HG02970 (cell line): ENCODE data around the gene NPAS3.

Experiments
- ATAC-seq: cut with Tn5 transposase; IDR thresholded peaks from one replicate; pipeline ENCODE4 v1.9.1; 2021; ENCODE audit warnings: mild to moderate bottlenecking, moderate library complexity, moderate number of reproducible peaks; ENCODE audit not compliant: unreplicated experiment, low FRiP score

The NPAS3 gene

DNA sequence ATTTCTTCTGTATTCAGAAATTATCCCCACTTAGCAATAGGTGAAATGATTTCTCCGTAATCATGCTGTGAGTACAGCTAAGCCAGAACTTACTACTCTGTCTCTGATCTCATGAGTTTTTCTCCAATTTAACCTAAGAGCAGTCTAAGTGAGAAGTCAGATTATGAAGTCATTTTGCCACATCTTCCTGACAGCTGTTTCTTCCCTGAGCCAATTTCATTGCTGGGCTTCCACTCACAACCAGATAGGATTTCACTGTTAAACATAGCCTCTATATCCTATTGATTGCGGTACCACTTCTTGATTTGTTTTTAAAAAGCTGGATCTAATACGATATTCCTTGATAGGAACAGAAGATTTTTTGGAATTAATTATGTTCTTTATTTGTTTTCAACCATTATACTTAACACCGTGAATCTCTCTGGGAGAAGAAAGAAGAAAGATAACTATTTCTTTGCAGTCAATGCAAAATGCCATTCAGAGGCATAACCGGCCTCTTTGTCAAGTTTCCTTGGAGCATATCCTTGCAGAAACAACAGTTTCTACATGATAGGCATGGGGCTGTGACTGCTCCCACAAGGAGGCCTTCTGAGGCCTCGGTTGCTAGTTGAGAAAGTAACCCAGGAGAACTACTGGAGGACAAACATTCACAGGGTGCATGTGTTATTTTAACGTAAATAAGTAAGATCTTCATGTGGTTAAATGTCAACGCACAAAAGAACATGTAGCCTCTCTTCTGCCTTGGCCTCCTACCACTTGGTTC, 212.2 kb downstream of the NPAS3 start:
- ATAC-seq, result no peak

DNA sequence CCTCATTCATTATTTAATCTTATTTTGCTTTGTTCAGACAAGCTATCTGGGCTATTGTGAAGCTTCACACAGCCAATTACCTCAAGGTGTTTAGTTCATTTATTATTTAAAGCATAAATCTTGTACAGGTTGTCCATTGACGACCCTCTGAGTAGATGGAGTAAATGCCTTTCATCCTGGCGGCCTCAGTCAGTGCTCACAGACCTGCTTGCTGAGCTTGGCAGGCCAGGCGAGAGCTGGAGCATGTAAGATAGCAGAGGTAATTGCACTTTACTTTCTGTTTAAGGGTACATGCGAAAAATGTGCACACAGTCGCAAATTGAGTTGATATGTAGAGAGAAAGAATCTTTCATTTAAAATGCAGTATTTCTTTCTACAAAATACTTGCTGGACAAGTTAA, 224.4 kb downstream of the NPAS3 start:
- no peak for ATAC-seq

GRCh38 chr14:33163600-33163999, 224.9 kb downstream of the NPAS3 start:
- no peak for ATAC-seq

DNA sequence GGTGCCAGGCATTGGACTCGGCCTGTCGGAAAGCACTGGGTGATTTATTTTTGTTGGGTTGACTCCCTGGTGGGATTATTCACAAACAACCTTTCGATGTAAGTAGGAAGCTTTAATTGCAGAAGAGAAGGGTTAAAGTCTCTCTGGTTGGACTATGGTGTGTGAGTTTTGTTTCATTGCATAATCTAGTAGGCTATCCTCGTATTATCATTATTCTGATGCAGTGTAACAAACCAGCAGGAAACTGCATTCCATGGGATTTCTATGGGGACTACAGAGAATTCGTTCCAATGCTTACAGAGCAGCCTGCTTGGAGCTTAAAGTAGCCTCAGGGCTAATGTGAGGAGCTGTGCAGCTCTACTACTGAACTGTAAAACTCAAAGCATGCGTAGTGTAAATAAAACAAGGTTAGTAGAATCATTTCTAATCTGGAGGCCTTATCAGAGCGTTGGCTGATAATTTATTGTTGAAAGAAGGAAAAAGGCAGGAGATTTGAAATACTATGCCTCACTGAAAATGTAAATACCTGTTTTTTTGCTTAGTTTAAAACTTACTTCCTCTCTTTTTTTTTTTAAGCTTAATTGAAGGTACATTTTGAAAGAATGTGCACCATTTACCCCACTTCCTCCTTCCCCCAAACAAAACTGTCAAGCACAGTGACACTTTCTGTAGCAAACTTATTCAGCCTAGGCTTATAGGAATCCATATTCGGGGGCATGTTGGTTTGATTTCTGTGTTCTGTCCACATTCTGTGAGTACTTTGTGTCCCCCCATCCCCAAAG, 226.7 kb downstream of the NPAS3 start:
- no peak for ATAC-seq

DNA sequence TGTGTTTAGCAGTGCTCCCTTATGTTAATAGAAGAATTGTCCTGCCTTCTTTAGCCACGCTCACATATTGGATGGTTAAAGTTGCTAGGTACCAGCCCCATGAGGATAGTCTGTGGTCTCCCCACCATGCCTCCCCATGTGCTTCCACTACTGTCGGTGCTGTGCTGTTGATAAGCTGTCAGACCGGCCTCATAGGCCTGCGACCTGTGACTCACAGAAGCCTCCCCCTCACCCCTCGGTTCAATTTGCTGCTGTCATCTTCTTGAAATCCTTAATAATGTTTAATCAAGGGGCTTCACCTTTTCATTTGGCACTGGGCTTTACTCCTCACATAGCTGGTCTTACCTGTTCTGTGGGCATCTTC, 227.2 kb downstream of the NPAS3 start:
- no peak for ATAC-seq

DNA sequence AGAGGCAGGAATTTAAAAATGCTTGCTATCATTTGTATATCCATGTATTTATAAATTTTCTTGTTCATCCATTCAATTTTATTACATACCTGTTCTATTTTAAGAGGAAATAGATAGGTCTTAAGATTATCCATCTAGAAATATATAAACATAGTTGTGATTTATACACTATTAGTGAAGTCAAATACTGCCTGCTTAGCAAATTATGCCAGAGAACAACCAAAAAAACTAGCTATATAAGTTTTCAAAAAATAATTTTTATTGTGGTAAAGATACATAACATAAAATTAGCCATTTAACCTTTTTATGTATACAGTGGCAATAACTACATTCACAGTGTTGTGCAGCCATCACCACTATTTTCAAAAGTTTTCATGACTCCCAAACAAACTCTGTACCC, 237.3 kb downstream of the NPAS3 start:
- no peak for ATAC-seq

GRCh38 chr14:33184587-33184986, 245.9 kb downstream of the NPAS3 start:
- ATAC-seq, result no peak

DNA sequence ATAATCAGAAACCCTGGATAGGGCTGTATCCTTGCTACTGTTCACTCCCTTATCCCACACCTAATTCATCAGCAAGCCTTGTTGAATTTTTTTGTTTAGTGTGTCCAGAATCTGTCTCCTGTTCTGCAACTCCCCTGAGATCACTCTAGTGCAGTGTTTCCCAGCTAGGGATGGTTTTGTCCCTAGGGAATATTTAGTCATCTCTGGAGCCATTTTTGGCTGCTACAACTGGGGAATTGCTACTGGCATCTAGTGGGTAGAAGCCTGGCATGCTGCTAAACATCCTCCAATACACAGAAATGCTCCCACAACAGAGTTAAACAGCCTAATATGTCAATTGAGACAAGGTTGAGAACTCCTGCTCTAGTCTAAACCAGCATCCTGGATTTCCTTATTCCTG, 248.0 kb downstream of the NPAS3 start:
- ATAC-seq, result no peak

DNA sequence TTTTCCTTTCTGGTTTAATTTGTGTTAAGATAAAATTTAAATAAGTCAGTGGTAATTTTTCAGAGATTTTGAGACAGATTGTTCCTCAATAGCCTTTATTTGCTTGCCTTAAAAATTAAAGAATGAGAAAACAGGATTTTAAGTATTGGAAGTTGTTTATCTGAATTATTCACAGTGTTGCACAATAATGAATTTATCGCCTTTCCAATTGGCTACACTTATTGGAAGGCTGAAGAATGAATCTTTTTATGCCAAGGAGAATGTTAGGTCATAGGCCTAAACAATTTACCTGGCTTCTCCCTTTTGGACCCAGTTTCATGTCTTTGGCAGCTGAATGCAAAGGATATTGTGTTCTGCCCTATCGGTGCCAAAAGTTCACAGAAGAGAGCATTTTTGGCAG, 250.2 kb downstream of the NPAS3 start:
- ATAC-seq, result no peak

DNA sequence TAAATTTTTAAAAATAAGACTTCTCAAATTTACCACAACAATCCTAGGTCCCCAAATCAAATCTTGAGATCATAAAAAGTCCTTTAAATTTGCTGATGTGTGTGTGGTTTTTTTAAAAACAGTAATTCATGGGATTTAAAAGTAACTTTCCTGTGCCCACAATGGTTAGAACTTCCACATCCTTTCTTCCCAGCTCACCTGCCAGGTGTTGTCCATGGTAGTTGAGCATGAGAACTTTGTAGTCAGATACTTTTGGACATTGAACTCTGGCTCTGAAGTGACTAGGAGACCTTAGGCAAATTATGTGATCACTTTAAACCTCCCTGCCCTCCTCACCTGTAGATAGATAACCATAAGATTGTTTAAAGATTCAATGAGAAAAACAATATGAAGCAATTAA, 253.2 kb downstream of the NPAS3 start:
- ATAC-seq, result no peak

GRCh38 chr14:33194551-33194950, 255.9 kb downstream of the NPAS3 start:
- no peak for ATAC-seq

DNA sequence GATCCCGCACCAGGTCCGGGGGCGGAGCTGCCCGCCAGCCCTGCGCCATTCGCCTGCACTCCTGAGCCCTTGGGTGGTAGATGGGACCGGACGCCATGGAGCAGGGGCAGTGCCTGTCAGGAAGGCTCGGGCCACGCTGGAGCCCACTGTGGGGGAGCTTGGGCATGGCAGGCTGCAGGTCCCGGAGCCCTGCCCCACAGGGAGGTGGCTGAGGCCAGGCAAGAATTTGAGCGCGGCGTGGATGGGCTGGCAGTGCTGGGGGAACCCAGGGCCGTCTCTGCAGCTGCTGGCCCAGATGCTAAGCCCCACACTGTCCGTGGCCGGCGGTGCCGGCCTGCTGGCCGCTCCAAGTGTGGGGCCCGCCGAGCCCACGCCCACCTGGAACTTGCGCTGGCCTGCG, 260.0 kb downstream of the NPAS3 start:
- ATAC-seq, result no peak

DNA sequence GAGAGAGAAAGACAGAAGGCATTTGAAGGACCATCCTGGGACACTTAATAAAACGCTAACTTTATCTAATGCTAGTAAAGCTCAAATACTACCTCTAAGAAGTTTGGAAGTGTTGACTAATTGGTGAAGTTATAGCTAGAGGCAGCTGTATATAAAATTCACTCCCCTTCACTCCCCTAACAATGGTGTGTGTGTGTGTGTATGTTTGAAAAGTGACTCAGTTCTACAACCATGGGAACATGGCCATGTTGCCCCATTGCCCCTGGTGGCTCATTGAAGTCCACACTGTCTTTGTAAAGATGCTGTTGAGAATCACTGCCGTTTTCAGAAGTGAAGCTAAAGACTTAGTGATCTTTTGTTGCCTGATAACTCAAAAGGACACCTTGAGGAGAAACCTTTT, 262.4 kb downstream of the NPAS3 start:
- no peak for ATAC-seq

GRCh38 chr14:33206981-33207380, 268.3 kb downstream of the NPAS3 start:
- ATAC-seq, result no peak

- ATAC-seq, result no peak
Measured at GRCh38 chr14:33207467-33208017, 268.9 kb downstream of the NPAS3 start.

GRCh38 chr14:33210311-33210710, 271.6 kb downstream of the NPAS3 start:
- ATAC-seq, result no peak

DNA sequence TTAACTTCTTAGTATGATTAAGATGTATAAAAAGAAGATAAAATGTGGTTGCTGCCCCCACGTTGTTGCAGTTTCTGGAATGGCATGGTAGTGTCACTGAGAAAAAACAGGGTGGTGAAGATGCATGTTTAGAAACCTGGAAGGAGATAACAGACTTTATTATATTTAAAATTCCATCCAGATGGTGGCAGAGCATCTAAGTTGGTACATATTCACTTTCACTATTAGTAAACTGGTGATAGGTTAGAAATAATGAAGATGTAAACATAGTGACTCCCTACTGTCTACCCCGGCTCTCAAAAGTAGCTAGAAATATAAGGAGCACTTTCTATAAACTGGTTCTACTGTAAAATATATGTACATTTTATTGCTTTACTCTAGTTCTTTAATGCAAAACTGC, 279.3 kb downstream of the NPAS3 start:
- ATAC-seq, result no peak

GRCh38 chr14:33219957-33220356, 281.3 kb downstream of the NPAS3 start:
- no peak for ATAC-seq

GRCh38 chr14:33229269-33229929, 290.7 kb downstream of the NPAS3 start:
- no peak for ATAC-seq

DNA sequence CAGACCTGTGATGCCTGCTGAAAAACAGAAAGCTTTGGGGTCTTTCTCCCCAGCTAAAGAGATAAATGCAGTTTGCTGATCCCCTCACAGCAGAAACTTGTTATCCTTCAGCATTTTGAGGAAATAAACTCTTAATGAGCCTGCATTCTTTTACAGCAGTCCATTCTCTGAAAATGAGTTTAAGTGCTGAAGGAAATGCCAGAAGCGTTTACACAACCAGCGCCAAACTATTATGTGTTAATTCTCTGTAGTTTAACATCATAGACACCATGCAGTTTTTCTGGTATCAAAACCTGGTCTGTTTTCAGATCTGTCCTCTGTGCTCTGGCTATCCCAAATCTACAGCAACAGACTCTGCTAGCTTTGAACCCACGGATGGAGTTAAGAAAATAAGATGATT, 291.3 kb downstream of the NPAS3 start:
- ATAC-seq, result no peak

DNA sequence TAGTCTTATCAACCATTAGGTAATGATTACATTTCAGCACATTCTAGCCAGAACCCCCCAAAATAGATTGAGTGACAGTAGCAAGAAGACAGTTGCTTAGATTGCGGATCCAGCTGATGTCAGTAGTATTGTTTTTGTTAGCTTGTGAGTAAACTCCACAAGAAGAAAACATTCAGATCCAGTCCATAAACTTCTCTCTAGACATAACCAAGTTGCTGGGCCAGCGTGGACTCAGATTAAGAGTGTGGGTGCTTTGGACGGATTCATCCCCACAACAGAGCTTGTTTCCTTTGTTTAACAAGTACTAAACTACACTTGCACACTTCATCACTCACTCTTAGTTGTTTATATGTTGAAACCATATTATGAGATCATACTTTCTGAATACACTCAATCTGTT, 293.4 kb downstream of the NPAS3 start:
- no peak for ATAC-seq
